ENCODE results near the gene KIF25.

- TF ChIP-seq POLR2AphosphoS5 (IDR thresholded peaks at IDR 0.05; ENCODE audit: low read depth, low read length), result no peak
- TF ChIP-seq TAF1 (IDR thresholded peaks at IDR 0.05; ENCODE audit: borderline replicate concordance, insufficient read depth, low read length), result no peak
- TF ChIP-seq, protein P1, sequence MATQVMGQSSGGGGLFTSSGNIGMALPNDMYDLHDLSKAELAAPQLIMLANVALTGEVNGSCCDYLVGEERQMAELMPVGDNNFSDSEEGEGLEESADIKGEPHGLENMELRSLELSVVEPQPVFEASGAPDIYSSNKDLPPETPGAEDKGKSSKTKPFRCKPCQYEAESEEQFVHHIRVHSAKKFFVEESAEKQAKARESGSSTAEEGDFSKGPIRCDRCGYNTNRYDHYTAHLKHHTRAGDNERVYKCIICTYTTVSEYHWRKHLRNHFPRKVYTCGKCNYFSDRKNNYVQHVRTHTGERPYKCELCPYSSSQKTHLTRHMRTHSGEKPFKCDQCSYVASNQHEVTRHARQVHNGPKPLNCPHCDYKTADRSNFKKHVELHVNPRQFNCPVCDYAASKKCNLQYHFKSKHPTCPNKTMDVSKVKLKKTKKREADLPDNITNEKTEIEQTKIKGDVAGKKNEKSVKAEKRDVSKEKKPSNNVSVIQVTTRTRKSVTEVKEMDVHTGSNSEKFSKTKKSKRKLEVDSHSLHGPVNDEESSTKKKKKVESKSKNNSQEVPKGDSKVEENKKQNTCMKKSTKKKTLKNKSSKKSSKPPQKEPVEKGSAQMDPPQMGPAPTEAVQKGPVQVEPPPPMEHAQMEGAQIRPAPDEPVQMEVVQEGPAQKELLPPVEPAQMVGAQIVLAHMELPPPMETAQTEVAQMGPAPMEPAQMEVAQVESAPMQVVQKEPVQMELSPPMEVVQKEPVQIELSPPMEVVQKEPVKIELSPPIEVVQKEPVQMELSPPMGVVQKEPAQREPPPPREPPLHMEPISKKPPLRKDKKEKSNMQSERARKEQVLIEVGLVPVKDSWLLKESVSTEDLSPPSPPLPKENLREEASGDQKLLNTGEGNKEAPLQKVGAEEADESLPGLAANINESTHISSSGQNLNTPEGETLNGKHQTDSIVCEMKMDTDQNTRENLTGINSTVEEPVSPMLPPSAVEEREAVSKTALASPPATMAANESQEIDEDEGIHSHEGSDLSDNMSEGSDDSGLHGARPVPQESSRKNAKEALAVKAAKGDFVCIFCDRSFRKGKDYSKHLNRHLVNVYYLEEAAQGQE (IDR thresholded peaks at IDR 0.05; ENCODE audit: insufficient read depth in 1 of 2, low read depth in 2 of 2, low read length in 2 of 2), result no peak
Observed at GRCh38 chr6:168014428-168014827, 17.0 kb downstream of the KIF25 start.

All from PFSK-1 (cell line).